Activated B cell treated with CpG ODN at 0.5 μM for 24 hours (primary cell): ENCODE results near the gene PTCH2. TPM values are rescaled to one million over a fixed set of nuclear protein-coding genes. Genes with fewer than 3 reads are reported as not detected.
"Not testable (repeated sequence)": the region's sequence is repeated elsewhere in the genome, so short reads cannot be mapped to it uniquely, and the experiment has no call there.

Source experiments
- ATAC-seq: fragments of 200-7000 bp; cut with Tn5 transposase; one replicate; pipeline ENCODE4 v1.10.0; 2021; ENCODE audit warnings: low read depth, mild to moderate bottlenecking, moderate library complexity
- CTCF ChIA-PET: fragments of 350-600 bp; sonication (Branson Sonifier 250); formaldehyde crosslinking; loops from one replicate; lab custom pipeline; 2021; ENCODE audit warnings: antibody characterized with exemption; lab: Charles Lee
- POLR2A ChIA-PET: fragments of 350-600 bp; sonication (Branson Sonifier 250); formaldehyde crosslinking; loops from one replicate; lab custom pipeline; 2021; ENCODE audit warnings: antibody characterized with exemption; lab: Charles Lee
- DNase-seq: peaks from one replicate; pipeline ENCODE4 v3.0.0; 2022
- H3K27ac Mint-ChIP-seq: one replicate; pipeline ENCODE4 v1.8.0; 2020; ENCODE audit warnings: mixed read lengths
- H3K27me3 Mint-ChIP-seq: one replicate; pipeline ENCODE4 v1.8.0; 2021; ENCODE audit warnings: mixed read lengths
- H3K36me3 Mint-ChIP-seq: one replicate; pipeline ENCODE4 v1.8.0; 2021; ENCODE audit warnings: low read depth, mixed read lengths
- H3K4me1 Mint-ChIP-seq: one replicate; pipeline ENCODE4 v1.8.0; 2021; ENCODE audit warnings: mixed read lengths
- H3K4me3 Mint-ChIP-seq: one replicate; pipeline ENCODE4 v1.8.0; 2020; ENCODE audit warnings: mild to moderate bottlenecking, mixed read lengths
- H3K9me3 Mint-ChIP-seq: one replicate; pipeline ENCODE4 v1.8.0; 2020; ENCODE audit warnings: mixed read lengths
- intact Hi-C: fragments of 100-400 bp; cut with micrococcal nuclease; formaldehyde crosslinking; loops from one replicate; pipeline ENCODE4 v1.15.1; 2024
- total RNA-seq: library from RNA; stranded (reverse); gene quantifications from 2 replicates; pipeline ENCODE4 v1.2.3, GENCODE V29; 2022
- TF ChIP-seq, protein P1 (sequence below): fragments of 200-600 bp; IDR thresholded peaks from one replicate; pipeline ENCODE4 v1.8.0; 2022; ENCODE audit warnings: antibody characterized with exemption, mild to moderate bottlenecking

The PTCH2 gene
- total RNA-seq, 1 donor from 2014 or later = 1.2 TPM

DNA sequence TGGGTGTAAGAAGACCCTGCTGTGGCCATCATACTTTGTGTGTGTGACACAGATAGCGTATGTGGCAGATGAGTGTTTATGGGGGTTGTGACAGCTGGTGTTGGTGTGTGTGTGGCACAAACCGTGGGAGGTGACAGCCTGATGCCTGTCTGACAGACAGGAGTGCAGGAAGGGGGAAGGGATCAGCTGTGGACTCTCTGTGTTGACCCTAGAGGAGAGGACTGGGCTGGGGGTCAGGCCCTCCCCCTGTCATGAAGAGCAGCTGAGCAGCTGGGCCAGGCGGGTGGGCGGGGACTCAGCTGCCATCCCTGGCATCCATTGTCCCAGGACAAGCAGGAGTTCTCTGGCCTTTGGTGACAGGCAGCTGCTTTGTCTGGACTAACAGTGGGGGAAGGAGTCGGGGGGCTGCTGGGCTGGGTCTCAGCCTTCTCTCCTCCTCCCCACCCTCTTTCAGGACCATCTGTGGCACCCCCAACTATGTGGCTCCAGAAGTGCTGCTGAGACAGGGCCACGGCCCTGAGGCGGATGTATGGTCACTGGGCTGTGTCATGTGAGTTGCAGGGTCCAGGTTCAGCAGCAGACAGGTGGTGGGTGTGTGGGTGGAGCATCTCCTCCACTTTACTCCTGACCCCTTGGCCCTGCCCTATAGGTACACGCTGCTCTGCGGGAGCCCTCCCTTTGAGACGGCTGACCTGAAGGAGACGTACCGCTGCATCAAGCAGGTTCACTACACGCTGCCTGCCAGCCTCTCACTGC lies 40.6 kb downstream of the PTCH2 start:
- H3K9me3 Mint-ChIP-seq = no peaks in the 10 kb centered on the region
- peak overlapping the region; percentile 91 for H3K4me3 Mint-ChIP-seq
- DNase-seq = no peak
- peaks cover 53% of the 10 kb centered on the region for H3K36me3 Mint-ChIP-seq
- no peaks in the 10 kb centered on the region for H3K27me3 Mint-ChIP-seq
- POLR2A ChIA-PET = interaction anchor here (0.9 to 8.7 kb wide), 5 partner anchors 9 to 81 kb away, joined by 3 to 339 read pairs (median 60); partner anchors contain the start of gene BTBD19
- TF ChIP-seq, protein P1, sequence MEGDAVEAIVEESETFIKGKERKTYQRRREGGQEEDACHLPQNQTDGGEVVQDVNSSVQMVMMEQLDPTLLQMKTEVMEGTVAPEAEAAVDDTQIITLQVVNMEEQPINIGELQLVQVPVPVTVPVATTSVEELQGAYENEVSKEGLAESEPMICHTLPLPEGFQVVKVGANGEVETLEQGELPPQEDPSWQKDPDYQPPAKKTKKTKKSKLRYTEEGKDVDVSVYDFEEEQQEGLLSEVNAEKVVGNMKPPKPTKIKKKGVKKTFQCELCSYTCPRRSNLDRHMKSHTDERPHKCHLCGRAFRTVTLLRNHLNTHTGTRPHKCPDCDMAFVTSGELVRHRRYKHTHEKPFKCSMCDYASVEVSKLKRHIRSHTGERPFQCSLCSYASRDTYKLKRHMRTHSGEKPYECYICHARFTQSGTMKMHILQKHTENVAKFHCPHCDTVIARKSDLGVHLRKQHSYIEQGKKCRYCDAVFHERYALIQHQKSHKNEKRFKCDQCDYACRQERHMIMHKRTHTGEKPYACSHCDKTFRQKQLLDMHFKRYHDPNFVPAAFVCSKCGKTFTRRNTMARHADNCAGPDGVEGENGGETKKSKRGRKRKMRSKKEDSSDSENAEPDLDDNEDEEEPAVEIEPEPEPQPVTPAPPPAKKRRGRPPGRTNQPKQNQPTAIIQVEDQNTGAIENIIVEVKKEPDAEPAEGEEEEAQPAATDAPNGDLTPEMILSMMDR = no peak
- intact Hi-C loops = loop anchor here (5.0 to 10.0 kb wide), 2 partner anchors 782 to 1455 kb away; partner anchors contain the start of gene NASP
- peaks cover 42% of the 10 kb centered on the region for H3K4me1 Mint-ChIP-seq
- CTCF ChIA-PET = no interaction called here
- H3K27ac Mint-ChIP-seq = peak overlapping the region; percentile 68
- no peak for ATAC-seq

- TF ChIP-seq, protein P1 = no peak
- H3K4me1 Mint-ChIP-seq = peaks cover 35% of the 10 kb centered on the region
- no peak for DNase-seq
- H3K27ac Mint-ChIP-seq = peak overlapping the region; percentile 68
- ChIA-PET POLR2A (interaction anchor here (0.6 to 8.7 kb wide), 15 partner anchors 10 to 749 kb away, joined by 3 to 339 read pairs (median 13); partner anchors contain the start of genes AKR1A1, ARMH1, BTBD19 and HECTD3), CTCF (interaction anchor here (0.8 to 2.0 kb wide), 2 partner anchors 18 to 213 kb away, joined by 4 to 5 read pairs; no protein-coding TSS in a partner anchor)
- H3K27me3 Mint-ChIP-seq = no peaks in the 10 kb centered on the region
- no peak for ATAC-seq
- H3K36me3 Mint-ChIP-seq = peaks cover 47% of the 10 kb centered on the region
- peak overlapping the region; percentile 91 for H3K4me3 Mint-ChIP-seq
- no peaks in the 10 kb centered on the region for H3K9me3 Mint-ChIP-seq
- intact Hi-C loops = loop anchor here (5.0 to 10.0 kb wide), 2 partner anchors 783 to 1454 kb away; partner anchors contain the start of gene NASP
These were observed 41.4 kb downstream of the PTCH2 start for GRCh38 chr1:44801491-44802305.

DNA sequence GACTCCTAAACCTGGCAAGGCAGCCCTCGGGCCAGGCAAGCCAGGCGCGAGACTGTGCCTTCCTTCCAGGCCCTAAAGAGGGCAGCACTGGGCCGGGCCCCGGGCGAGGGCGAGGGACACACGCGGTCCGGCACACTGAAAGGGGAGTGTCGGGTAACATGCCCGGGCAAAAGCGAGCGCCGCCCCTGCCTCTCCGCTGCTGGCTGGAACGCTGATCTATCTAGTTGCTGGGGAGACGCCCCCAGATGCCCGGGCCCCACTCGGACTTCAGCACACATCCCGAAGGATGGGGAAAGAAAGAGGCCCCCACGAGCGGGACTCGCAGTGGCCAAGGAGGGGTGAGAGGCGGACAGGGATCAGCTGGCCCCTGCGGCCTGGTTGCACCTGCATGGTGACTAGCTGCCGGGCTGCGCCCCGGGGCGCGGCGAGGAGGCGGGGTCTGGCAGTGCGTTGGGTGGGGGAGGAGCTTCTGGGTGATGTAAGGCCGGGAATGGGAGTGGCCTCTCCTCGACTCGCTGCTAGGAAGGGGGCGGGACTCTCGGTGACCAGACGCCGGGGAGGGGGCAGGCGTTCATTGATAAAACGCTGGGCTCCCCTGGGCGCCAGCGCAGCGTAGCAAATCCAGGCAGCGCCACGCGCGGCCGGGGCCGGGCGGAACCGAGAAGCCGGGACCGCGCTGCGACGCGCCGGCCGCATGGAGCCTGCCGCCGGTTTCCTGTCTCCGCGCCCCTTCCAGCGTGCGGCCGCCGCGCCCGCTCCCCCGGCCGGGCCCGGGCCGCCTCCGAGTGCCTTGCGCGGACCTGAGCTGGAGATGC lies 43.1 kb downstream of the PTCH2 start, which contains the start of gene PLK3:
Gene PLK3, plus strand, starts transcription at position 608 of the 815 bp plus-strand sequence. Its CDS starts 87 bp downstream, at position 695.
- POLR2A ChIA-PET = interaction anchor here (0.6 to 8.7 kb wide), 31 partner anchors 9 to 1081 kb away, joined by 3 to 339 read pairs (median 7); partner anchors contain the start of genes AKR1A1, BTBD19, EIF2B3 and HECTD3
- peak within 1 kb of the TSS; percentile 97 for H3K4me3 Mint-ChIP-seq
- peak within 1 kb of the TSS; percentile 100 for H3K27ac Mint-ChIP-seq
- ATAC-seq (peak; percentile 88), DNase-seq (peak; percentile 94)
- peaks cover 33% of the 10 kb centered on the region for H3K4me1 Mint-ChIP-seq
- TF ChIP-seq, protein P1 = peak; percentile 30
- no peaks in the 10 kb centered on the region for H3K9me3 Mint-ChIP-seq
- no peaks in the 10 kb centered on the region for H3K27me3 Mint-ChIP-seq
- intact Hi-C loops = loop anchor here (1.0 to 10.0 kb wide), 11 partner anchors 9 to 1453 kb away; partner anchors contain the start of genes EIF2B3, HECTD3, MUTYH and NASP
- CTCF ChIA-PET = interaction anchor here (0.6 to 2.0 kb wide), 15 partner anchors 9 to 693 kb away, joined by 3 to 25 read pairs (median 5); partner anchors contain the start of genes HECTD3, PTCH2, RNU5D-1 and RPS8
- H3K36me3 Mint-ChIP-seq = peaks cover 37% of the 10 kb centered on the region

- no peaks in the 10 kb centered on the region for H3K27me3 Mint-ChIP-seq
- peaks cover 25% of the 10 kb centered on the region for H3K36me3 Mint-ChIP-seq
- TF ChIP-seq, protein P1 = no peak
- H3K9me3 Mint-ChIP-seq = no peaks in the 10 kb centered on the region
- DNase-seq (no peak), ATAC-seq (no peak)
- H3K27ac Mint-ChIP-seq = peak overlapping the region; percentile 100
- POLR2A ChIA-PET = interaction anchor here (0.7 to 8.7 kb wide), 9 partner anchors 8 to 215 kb away, joined by 3 to 339 read pairs (median 54); partner anchors contain the start of genes BTBD19, HECTD3, RNU5D-1 and UROD
- H3K4me3 Mint-ChIP-seq = peak overlapping the region; percentile 24
- H3K4me1 Mint-ChIP-seq = peaks cover 33% of the 10 kb centered on the region
- intact Hi-C loops = loop anchor here (1.0 kb wide), 3 partner anchors 12 to 213 kb away; partner anchors contain the start of gene HECTD3
- CTCF ChIA-PET = interaction anchor here (1.1 to 1.5 kb wide), 3 partner anchors 9 to 216 kb away, joined by 3 to 7 read pairs (median 6); no protein-coding TSS in a partner anchor
These were observed 44.3 kb downstream of the PTCH2 start for GRCh38 chr1:44798481-44799365.

- DNase-seq, intact Hi-C loops, H3K4me3 Mint-ChIP-seq, ATAC-seq, H3K9me3 Mint-ChIP-seq, H3K27me3 Mint-ChIP-seq: not testable (repeated sequence)
- Mint-ChIP-seq H3K36me3 (peaks cover 17% of the 10 kb centered on the region), H3K4me1 (peaks cover 28% of the 10 kb centered on the region), H3K27ac (peak overlapping the region; percentile 59)
- ChIA-PET CTCF (interaction anchor here (1.1 to 1.5 kb wide), 2 partner anchors 8 to 217 kb away, joined by 3 to 6 read pairs; no protein-coding TSS in a partner anchor), POLR2A (interaction anchor here (0.7 to 8.7 kb wide), 5 partner anchors 14 to 213 kb away, joined by 3 to 339 read pairs (median 54); partner anchors contain the start of genes BTBD19, HECTD3 and UROD)
These were observed 45.2 kb downstream of the PTCH2 start for GRCh38 chr1:44797886-44798285.
